ENCODE results near the gene C1QC.

Gene C1QC

DNA sequence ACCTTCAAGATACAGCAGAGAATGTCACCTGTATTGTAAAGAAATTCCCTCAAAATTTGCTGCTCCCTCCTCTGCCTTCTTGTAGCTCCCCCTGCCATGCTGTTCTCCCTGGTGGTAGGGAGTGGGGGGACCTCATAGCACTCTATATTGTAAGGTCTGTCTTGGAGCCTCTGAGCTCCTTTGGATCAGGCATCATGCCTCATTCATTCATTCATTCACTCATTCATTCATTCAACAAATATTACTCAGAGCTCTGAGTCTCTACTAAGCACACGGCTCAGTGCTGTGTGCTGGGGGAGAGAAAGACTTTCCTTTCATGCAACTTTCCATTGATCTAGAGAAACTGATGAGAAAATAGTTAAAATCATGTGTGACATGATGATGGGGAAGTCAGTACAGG, 40.1 kb downstream of the C1QC start:
- peaks cover 14% of the 10 kb centered on the region for H3K27me3 Mint-ChIP-seq (ENCODE audit: low read depth, poor library complexity)
- H3K4me1 Mint-ChIP-seq = peaks cover 46% of the 10 kb centered on the region
- no peaks in the 10 kb centered on the region for H3K36me3 Mint-ChIP-seq (ENCODE audit: low read depth)
- TF ChIP-seq, protein P1, sequence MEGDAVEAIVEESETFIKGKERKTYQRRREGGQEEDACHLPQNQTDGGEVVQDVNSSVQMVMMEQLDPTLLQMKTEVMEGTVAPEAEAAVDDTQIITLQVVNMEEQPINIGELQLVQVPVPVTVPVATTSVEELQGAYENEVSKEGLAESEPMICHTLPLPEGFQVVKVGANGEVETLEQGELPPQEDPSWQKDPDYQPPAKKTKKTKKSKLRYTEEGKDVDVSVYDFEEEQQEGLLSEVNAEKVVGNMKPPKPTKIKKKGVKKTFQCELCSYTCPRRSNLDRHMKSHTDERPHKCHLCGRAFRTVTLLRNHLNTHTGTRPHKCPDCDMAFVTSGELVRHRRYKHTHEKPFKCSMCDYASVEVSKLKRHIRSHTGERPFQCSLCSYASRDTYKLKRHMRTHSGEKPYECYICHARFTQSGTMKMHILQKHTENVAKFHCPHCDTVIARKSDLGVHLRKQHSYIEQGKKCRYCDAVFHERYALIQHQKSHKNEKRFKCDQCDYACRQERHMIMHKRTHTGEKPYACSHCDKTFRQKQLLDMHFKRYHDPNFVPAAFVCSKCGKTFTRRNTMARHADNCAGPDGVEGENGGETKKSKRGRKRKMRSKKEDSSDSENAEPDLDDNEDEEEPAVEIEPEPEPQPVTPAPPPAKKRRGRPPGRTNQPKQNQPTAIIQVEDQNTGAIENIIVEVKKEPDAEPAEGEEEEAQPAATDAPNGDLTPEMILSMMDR (IDR thresholded peaks at IDR 0.05) = no peak
- no peak for DNase-seq
- H3K27ac Mint-ChIP-seq = no peak overlapping the region
- H3K9me3 Mint-ChIP-seq = no peaks in the 10 kb centered on the region
- no peak overlapping the region for H3K4me3 Mint-ChIP-seq

DNA sequence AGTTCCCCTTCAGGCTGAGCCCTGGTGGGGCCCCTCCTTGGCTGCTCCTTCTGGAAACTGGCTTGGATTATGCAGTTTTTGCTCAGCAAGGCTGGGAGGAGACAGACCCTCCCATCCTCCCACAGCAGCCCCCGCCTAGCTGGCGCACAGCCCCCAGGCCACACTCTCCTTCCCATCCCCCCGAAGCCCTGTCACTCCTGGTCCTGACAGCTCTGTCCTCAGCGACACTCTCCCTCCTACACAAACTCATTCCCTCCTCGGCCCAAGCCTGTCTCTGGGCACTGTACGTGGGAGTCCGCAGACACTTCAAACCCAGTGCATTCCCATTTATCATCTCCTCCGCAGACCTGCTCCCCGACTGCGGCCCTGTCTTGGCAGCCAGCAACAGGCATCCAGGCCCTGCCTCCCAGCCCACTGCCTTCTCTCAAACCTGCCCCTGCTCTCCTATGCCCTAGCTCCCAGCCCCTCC, 42.2 kb downstream of the C1QC start:
- H3K4me3 Mint-ChIP-seq = peak overlapping the region; percentile 51
- H3K9me3 Mint-ChIP-seq = no peaks in the 10 kb centered on the region
- TF ChIP-seq, protein P1 (IDR thresholded peaks at IDR 0.05) = no peak
- H3K4me1 Mint-ChIP-seq = peaks cover 56% of the 10 kb centered on the region
- peak overlapping the region; percentile 86 for H3K27ac Mint-ChIP-seq
- H3K36me3 Mint-ChIP-seq (ENCODE audit: low read depth) = no peaks in the 10 kb centered on the region
- peaks cover 14% of the 10 kb centered on the region for H3K27me3 Mint-ChIP-seq (ENCODE audit: low read depth, poor library complexity)
- DNase-seq = peak; percentile 53

- H3K4me3 Mint-ChIP-seq = no peak overlapping the region
- H3K36me3 Mint-ChIP-seq (ENCODE audit: low read depth) = no peaks in the 10 kb centered on the region
- TF ChIP-seq, protein P1 (IDR thresholded peaks at IDR 0.05) = no peak
- no peak for DNase-seq
- H3K9me3 Mint-ChIP-seq = no peaks in the 10 kb centered on the region
- H3K27ac Mint-ChIP-seq = no peak overlapping the region
- H3K4me1 Mint-ChIP-seq = peaks cover 56% of the 10 kb centered on the region
- peaks cover 15% of the 10 kb centered on the region for H3K27me3 Mint-ChIP-seq (ENCODE audit: low read depth, poor library complexity)
Observed at GRCh38 chr1:22687191-22687590, 43.8 kb downstream of the C1QC start.

DNA sequence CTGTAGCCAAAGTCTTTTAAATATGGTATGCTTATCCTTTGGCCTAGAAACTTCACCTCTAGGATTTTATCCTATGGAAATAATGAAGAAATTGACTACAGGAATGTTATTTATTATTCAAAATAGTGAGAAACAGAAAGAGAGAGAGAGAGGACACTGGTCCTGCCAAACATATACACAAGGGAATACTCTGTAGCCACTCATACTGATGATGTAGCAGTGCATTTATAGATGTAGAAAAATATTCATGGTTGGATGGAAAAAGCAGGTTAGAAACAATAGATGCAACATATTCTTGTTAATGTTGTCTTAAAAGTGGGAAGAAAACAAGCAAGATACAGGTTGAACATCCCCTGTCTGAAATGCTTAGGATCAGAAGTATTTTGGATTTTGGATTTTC, 45.0 kb downstream of the C1QC start:
- Mint-ChIP-seq H3K4me3 (no peak overlapping the region), H3K36me3 (ENCODE audit: low read depth) (no peaks in the 10 kb centered on the region), H3K4me1 (peaks cover 56% of the 10 kb centered on the region), H3K27ac (no peak overlapping the region), H3K27me3 (ENCODE audit: low read depth, poor library complexity) (peaks cover 21% of the 10 kb centered on the region), H3K9me3 (no peaks in the 10 kb centered on the region)
- DNase-seq = no peak
- TF ChIP-seq, protein P1 (IDR thresholded peaks at IDR 0.05) = no peak

- peaks cover 45% of the 10 kb centered on the region for H3K4me1 Mint-ChIP-seq
- H3K4me3 Mint-ChIP-seq = peak overlapping the region; percentile 35
- H3K36me3 Mint-ChIP-seq (ENCODE audit: low read depth) = no peaks in the 10 kb centered on the region
- no peak for DNase-seq
- H3K9me3 Mint-ChIP-seq = no peaks in the 10 kb centered on the region
- H3K27ac Mint-ChIP-seq = peak overlapping the region; percentile 57
- H3K27me3 Mint-ChIP-seq (ENCODE audit: low read depth, poor library complexity) = peaks cover 15% of the 10 kb centered on the region
- TF ChIP-seq, protein P1 (IDR thresholded peaks at IDR 0.05) = no peak
Observed at GRCh38 chr1:22689505-22689904, 46.1 kb downstream of the C1QC start.

DNA sequence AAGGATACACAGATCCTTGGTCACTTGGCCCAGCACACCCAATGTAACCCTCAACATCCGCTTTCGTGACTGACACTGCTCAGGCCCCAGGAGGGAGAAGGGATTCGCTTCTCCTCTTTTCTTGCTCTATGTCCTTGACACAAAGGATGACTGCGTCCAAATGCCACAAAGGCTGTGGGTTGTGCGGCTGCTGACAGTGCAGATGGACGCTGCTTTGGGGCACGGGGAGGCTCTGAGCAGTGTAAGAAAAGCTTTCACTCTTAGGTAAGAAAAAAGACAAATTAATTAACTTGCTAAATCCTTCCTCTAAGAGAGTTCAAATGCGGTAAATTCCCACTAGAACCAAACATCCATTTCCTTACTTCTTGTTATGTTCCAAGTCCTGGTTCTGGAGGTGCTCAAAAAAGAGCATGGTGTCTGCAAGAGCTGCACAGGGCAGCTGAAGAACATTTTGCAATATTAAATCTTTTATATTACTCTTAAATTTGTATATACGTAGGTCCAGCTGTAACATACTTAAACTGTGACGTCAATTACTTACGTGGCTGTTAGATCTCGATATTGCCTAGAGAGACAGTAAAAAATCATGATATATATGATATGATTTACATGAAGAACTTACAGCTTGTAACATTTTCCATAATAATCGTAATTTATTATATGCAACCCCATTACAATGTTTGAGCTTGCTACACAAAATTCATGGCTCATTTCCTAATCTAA, 47.8 kb downstream of the C1QC start:
- Mint-ChIP-seq H3K36me3 (ENCODE audit: low read depth) (no peaks in the 10 kb centered on the region), H3K4me1 (peaks cover 29% of the 10 kb centered on the region), H3K27ac (no peak overlapping the region), H3K27me3 (ENCODE audit: low read depth, poor library complexity) (peaks cover 11% of the 10 kb centered on the region), H3K4me3 (no peak overlapping the region), H3K9me3 (no peaks in the 10 kb centered on the region)
- DNase-seq = no peak
- TF ChIP-seq, protein P1 (IDR thresholded peaks at IDR 0.05) = no peak
